Measurements from ENCODE around the gene NEURL1B.

- TF ChIP-seq, protein P1, sequence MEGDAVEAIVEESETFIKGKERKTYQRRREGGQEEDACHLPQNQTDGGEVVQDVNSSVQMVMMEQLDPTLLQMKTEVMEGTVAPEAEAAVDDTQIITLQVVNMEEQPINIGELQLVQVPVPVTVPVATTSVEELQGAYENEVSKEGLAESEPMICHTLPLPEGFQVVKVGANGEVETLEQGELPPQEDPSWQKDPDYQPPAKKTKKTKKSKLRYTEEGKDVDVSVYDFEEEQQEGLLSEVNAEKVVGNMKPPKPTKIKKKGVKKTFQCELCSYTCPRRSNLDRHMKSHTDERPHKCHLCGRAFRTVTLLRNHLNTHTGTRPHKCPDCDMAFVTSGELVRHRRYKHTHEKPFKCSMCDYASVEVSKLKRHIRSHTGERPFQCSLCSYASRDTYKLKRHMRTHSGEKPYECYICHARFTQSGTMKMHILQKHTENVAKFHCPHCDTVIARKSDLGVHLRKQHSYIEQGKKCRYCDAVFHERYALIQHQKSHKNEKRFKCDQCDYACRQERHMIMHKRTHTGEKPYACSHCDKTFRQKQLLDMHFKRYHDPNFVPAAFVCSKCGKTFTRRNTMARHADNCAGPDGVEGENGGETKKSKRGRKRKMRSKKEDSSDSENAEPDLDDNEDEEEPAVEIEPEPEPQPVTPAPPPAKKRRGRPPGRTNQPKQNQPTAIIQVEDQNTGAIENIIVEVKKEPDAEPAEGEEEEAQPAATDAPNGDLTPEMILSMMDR (IDR thresholded peaks at IDR 0.05) = no peak
- TF ChIP-seq YY1 (IDR thresholded peaks at IDR 0.05; ENCODE audit: low read depth) (no peak), GABPA (IDR thresholded peaks at IDR 0.05; ENCODE audit: low read depth) (no peak), FOXM1 (IDR thresholded peaks at IDR 0.05; ENCODE audit: low read depth) (no peak), EP300 (IDR thresholded peaks at IDR 0.05; ENCODE audit: borderline replicate concordance in 1 of 2, low read depth in 1 of 2, low read length in 1 of 2) (no peak), TAF1 (IDR thresholded peaks at IDR 0.05; ENCODE audit: borderline replicate concordance, low read depth, low read length) (no peak), NRF1 (IDR thresholded peaks at IDR 0.05; ENCODE audit: low read depth, low read length) (no peak), RAD21 (IDR thresholded peaks at IDR 0.05; ENCODE audit: low read length) (no peak)
- TF ChIP-seq, protein P2, sequence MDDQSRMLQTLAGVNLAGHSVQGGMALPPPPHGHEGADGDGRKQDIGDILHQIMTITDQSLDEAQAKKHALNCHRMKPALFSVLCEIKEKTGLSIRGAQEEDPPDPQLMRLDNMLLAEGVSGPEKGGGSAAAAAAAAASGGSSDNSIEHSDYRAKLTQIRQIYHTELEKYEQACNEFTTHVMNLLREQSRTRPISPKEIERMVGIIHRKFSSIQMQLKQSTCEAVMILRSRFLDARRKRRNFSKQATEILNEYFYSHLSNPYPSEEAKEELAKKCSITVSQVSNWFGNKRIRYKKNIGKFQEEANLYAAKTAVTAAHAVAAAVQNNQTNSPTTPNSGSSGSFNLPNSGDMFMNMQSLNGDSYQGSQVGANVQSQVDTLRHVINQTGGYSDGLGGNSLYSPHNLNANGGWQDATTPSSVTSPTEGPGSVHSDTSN (IDR thresholded peaks at IDR 0.05) = no peak
Measured at GRCh38 chr5:172626031-172626581, 15.0 kb upstream of the NEURL1B start.
